Activated CD4-positive, alpha-beta T cell treated with anti-CD3 and anti-CD28 coated beads for 48 hours (primary cell): ENCODE results near the gene CFAP77.

Experiments
- DNase-seq: peaks from one replicate; pipeline ENCODE4 v3.0.0-alpha.2; 2020

CFAP77 gene

DNA sequence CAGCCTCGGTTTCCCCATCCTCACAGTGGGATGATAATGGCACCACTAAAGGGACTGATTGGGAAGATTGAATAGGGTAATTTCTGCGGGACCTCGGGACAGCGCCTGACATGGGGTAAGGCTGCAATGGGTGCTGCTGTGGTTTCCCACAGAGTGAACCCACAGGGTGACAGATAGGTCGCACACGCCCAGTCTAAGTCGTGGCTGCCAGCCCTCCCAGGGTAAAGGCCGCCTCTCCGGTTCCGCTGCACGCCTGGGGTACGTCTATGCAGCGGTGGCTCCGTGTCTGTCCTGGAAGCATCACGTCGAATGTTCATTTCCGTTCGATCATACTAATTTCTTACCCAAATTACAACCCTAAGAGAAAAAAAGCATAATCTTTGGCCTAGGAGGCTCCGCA is 631 bp downstream of the CFAP77 start:
- peak; percentile 15 for DNase-seq

DNA sequence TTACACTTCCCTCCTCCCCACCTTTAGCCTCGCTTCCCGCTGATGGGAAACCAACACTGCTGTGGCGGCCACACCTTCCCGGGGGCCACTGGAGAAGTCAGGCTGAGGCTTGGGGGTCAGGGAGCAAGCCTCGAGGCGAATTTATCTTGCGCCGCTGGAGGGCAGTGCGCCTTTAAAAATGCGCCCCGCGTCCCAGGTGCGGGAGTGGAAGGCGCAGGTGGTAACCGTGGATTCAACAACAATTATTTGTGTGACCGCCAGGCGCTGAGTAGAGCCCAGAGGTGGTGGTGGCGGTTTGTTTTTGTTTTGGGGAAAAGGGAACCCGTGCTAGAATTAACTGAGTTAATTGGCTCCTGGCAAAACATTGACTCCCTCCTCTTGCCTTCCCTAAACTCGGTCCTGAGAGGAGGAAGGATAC is 1.1 kb downstream of the CFAP77 start:
- peak; percentile 82 for DNase-seq

DNA sequence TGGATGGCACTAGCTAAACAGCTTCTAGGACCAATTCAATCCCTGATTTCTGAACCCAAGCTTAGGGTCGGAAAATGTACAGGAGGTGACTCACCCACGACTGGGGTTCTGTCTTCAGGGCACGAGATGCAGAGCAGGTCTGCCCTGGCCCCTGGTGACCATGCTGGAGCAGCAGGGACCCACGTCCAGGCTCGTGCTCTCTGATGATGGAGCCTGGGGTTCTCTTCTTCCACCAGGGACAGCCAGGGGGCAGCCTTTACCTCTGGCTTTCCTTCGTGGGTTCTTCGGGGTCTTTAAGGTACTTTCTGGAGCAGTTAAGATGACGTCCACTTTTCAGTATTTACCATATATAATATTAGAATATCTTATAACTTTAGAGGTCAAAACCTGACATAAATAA is 2.1 kb downstream of the CFAP77 start:
- peak; percentile 38 for DNase-seq

DNA sequence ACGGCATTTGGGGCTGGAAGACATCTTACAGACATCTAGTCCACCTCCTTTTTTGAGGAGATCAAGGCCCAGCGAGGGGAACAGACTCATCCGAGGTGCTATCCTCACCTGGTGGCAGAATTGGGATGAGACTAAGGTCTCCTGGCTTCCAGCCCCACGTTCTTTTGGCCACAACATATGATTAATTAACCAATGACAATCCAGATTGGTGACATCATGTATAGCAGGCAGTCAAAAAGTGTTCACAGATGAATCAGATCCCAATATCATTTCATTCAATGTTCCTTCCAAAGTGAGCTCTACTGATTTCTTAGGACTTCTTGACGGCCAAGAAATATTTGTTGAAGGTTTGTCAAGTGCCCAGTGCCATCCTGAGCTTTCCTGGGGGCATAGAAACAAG is 3.9 kb downstream of the CFAP77 start:
- DNase-seq: no peak

DNA sequence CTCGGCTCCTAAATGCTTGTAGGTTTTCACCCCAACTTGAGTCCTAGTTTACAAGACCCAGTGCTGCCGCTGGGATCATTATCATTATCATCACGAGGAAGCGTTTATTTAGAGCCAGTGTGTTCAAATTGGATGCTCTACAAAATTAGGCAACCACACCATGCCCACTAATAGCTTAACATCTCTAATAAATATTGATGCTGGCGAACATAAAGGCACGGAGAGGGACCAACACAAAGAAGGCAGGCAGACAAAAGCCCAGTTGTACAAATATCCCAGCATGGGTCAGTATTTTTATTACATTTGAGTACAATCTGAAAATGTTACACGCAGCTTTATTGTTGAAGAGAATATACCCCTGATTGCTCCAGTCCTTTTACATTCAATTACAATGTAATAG is 4.7 kb downstream of the CFAP77 start:
- DNase-seq: no peak

DNA sequence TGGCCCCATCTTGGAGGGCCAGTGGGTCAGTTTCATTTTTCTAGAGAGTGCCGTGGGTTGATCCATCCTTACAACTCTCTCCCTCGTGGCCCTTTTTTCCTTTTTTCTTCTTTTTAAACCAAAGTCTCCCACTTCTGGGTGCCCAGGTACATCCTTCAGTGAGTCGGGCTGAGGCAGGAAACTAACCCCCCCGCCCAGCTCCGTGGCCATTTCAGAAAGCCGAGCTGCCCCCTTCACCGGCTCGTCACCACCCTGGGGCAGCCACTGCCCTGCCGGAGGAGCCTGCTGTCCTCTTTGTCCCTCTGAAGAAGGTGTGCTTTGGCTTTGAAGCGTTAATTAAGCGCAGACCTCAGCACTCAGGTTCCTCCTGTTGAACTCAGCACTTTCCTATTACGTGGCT is 5.2 kb downstream of the CFAP77 start:
- no peak for DNase-seq

DNA sequence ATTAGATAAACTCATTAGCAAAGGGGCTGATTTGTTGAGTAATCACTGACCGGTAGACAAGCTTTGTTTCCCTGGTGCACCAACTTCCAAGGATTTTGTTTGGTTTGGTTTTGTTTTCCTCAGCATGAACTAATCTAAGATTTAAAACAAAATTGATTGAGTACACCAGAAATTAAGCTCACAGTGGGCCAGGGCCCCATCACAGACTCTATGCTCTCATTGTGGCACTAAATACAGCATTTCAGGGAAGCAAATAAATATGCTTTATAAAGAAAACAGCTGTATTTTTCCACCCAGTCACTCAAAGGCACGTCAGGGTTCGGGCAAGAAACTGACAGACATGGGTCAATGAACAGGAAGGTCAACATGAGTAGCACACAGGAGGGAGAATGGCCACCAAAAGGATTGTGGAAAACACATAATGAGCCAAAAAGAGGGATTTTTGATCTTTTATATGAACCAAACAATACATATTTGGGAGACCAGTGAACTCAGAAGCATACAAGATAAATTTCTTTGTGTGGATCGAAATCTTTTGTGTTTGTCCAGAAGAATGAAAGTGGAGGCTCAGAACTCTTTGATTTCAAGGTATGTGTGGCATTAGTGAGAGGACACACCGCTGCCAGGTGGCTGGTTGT is 8.8 kb downstream of the CFAP77 start:
- DNase-seq: no peak

DNA sequence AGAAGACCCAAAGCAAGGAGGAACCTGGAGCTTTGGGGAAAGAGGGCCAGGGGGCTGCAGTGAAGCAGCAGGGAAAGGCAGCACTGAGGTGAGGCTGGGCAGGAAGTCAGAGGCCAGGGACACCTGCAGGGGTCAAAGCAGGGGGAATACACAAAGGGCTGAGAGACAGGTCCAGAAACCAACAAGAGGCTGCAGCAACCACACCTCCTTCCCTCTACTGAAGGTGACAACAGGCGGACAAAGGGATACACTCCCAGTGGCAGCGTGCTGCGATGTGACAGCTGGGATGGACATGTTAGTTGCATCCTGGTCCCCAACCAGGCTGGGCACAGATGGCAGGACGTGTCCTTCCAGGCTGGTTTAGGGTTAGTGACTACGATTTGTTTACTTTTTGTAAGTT is 12.6 kb downstream of the CFAP77 start:
- DNase-seq: no peak

DNA sequence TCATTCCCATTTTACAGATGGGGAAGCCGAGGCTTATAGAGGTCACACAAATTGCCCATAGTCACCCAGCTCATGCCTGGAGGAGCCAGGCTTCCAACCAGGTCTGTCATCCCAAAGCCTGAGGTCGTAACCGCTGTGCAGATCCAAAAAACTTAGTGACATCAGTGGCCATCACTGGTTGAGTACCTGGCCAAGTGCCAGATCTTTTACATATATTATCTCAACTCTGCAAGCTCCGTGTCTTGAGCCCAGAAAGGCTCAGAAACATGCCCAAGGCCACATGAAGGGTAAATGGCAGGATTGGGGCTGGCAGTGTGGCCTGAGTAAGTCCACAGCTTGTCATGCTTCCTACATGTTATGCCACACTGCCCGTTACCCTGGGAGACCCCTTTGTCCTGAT is 13.5 kb downstream of the CFAP77 start:
- no peak for DNase-seq

DNA sequence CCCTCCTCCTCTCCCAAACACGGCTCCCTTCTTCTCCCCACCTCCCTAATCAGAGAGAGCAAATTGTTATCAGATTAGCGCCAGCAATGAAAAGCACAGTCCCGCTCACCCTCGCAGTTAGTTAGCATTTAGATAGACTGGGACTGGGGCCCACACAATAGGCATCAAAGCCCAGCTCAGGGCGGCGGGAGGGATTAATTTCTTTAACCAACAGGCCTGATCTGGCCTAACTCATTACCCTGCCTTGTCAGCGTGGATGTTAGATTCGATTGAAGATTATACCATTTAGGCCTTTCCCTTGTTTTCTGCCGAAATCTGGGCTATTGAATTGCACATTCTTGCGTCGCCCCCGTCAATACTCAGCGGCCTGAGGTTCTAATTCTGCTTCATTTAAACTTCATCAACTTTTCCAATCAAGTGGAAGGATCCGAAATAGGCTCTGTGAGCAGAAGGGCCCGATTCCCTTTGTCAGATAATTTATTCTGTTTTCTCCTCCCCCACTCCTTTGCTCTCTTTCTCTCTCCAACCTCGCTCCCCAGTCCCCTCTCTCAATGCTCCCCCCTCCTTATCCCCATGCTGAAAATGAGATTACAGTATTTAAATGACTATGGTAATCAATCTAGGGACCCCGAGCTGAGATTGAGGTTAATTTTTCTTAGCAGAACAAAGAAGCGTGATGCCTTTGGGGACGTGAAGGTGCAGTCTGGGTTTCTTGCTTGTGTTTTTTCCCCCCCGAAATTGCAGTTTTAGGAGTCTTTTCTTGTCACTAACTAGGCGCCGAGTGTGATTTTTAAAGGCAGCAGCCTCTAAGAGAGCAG is 15.1 kb downstream of the CFAP77 start:
- no peak for DNase-seq

DNA sequence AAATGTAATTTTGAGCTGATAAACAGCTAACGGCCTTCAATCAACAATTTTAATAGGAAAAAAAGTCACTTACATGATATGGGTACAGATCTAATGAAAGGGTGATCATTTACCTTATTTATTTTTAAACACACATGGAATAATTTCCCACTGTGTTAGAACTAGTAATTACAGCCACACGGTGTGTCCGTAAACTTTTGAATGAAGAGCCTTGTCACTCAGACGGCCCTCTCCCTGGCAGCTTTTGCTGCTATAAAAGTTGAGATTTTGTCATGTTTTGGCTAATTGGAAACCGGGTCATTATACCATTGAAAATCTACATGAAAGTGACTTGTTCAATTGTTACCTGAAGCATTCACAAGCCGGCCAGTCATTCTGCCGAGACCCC is 15.7 kb downstream of the CFAP77 start:
- no peak for DNase-seq

DNA sequence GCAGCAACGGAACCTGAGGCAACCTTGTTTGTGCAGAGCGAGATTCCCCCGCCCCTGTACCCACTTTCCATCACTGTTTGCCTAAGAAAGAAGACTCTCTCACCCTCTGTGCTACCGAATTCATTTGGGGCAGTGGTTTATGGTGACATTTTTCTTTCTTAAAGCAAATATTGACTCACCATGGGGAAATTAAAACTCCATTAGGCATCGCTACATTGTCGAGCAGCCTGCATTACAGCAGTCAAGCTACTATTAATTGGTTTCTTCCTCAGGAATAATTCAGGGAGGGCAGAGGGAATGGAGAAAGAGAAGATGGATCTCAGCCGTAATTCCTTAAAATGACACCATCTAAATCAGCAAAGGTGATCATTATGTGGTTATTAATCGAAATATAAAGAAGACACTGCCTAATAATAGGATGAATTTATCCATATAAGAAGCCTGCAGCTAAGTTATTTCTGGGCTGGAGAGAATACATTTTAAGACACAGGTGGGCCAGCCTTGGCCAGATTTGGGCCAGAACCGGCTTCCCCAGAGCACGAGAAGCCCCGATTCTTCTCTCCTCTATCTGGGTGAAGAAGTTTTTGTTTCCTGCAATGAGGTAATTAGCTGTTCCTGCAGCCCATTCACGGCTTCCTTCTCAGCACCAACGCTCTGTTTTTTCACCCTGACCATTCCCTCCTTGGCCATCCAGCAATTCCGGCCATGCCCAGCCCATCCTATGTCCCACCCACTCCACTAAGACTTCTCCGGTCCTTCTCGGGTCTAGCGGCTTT is 16.8 kb downstream of the CFAP77 start:
- no peak for DNase-seq

DNA sequence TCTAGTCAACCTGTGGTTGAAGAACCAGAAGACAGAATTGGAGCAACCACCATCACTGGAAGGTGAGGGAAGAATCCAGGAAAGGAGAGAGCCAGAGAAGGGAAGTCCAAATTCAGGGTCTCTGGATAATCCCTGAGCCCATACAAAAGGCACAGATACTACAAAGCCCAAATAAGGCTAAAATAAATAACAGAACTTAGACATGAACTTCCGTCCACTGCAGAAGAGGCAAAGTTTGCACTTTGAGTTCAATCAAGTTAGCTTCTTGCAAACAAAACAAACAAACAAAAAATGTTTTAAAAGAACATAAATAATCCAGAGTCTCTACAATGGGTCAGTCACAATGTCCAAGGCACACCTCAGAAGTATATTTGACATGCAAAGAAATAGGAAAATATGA is 21.0 kb downstream of the CFAP77 start:
- no peak for DNase-seq

DNA sequence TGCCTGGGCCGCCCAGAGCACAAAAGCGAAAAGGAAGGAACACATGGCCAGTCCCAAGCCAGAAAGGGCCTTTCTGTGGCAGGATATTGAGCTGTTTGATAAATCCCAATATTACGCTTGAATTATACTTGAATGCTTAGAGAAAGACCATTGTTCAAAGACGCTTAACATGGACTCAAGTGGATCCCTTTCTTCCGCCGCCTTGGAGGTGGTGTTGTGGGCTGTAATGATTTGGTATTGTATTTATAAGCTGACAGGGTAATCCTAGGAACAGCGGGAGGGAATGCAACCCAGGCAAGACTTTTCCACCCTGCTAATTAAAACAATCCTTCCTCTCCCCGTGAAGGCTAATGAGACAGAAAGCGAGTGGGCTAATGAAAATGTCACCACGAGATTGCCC is 24.9 kb downstream of the CFAP77 start:
- DNase-seq: no peak

DNA sequence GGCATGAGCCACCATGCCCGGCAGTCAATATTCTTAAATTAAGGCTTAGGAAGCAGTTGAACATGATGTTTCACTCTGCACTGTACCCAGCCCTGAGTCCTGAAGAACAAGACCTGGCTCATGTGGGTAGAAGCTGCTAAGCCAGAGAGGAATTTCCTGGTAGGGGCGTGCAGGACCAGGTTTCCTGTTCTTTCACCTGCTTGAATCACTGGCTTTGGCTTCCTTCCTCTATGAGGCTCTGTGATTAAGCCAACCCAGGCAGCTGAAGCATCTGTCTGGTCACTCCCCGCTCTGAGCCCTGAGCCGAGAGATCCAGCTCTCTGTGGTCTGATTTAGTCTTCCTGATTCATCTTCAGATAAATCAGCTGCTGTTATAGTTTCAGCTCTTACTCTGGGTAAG is 29.1 kb downstream of the CFAP77 start:
- DNase-seq: no peak

DNA sequence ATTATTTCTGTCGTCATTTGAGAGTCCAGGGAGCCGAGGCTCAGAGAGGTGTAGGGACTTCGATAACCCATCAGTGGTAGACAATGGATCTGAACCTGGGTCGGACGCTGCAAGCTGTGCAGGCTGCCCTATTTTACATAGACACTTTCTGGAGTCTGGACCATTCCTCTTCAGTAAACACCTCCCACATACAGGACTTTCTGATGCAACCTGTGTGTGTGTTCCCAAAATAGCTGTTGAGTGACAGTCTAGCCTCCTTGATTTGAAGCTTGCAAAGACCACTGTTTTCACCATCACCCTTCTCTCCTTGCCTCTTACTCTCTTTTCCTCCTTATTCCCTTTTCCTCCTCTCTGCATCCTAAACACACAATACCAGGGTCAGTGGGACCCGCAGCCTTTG is 30.7 kb downstream of the CFAP77 start:
- no peak for DNase-seq

DNA sequence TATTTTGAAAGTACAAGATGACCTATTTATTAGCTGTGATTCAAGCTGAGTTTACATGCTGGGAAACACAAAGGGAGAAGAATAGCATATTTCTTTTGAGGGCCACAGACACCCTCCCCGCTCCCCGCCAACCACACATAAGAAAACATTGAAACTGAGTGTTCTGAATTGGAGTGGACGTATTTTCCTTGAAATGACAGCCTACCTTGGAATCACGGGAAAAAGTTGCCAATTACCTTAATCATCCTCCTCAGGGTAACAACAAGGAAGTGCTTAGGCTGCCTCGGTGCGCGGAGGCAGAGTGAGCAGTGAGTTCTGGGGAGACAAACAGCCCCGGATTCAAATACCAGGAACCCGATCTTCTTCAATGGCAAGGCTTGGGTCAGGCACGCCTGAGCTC is 31.4 kb downstream of the CFAP77 start:
- no peak for DNase-seq

DNA sequence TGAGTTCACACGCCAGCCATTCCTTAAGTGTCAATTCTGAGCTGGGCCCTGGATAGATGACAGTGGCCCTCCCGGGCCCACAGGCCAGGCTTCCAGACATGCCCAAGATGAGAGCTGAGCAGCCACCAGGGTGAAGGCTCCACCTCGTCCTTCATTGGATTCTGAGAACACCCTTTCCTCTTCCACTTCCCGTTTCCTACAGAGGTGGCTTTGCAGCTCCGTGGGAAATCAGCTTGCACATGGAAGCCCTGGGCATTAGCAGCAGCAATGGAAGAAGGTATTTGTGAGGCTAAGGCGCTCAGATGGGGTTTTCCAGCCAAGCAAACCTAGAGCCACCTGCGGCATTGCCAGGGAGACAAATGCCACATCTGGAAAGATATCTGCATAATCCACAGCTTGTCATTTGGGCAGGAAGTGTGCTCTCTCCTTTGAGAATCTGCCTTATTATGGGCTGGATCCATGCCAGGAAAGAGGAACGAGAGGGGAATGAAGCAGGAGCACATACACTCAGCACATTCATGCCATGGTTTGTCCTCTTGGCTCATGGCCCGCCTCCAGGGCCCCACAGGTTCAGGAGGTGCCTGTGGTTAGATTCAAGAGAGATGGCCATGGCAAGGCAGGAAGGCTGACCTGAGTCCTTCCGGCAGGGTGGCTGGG is 34.1 kb downstream of the CFAP77 start:
- DNase-seq: no peak

DNA sequence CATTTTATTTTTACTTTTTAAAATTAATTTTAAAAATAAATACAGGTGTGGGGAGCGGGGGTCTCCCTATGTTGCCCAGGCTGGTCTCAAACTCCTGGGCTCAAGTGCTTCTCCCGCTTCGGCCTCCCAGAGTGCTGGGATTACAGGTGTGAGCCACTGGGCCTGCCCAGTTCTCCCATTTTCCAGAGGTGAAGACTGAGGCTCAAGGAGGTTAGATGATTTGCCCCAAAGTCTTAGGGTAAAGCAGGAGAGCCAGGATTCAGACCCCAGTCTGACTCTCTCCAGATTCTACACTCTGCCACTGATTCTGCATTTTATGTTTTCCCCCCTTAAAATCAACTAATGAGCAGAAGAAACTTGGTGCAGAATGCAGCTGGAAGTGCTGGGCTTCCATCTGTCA is 36.9 kb downstream of the CFAP77 start:
- DNase-seq: no peak

DNA sequence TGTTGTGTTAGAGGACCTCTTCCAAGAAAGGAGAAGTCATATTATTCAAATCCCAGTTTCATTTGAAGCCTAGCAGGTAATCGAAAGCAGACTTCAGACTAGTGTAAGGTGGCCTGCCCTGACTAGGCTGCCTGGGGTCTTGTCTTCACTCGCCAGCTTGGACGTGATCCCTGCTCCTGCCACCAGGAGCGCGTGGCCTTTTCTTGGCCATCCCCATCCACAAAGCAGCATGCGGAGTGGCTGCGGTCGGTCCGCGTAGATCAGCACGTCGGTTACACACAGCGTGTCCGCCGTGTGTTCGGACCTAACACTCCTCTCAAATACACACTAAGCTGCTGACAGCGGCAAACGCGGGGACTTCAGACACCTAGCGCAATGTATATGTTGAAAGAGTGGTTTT is 37.3 kb downstream of the CFAP77 start:
- DNase-seq: peak; percentile 12

DNA sequence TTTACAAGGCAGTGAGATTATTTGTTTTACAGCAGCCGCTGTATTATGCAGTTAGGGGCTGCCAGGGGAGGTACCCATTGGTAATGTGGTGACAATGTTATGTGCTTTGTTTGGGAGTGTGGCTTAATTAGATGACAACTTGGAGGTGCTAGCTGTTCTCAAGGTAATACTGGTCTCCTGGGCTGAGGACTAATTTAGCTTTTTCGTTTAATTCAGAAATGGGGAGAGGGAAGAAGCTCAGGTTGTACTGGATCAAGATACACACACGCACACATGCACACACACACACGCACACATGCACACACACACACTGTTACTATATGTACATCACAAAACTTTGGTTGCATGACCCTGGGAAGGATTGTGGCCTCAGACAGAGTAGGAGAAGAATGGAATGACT is 37.9 kb downstream of the CFAP77 start:
- no peak for DNase-seq

DNA sequence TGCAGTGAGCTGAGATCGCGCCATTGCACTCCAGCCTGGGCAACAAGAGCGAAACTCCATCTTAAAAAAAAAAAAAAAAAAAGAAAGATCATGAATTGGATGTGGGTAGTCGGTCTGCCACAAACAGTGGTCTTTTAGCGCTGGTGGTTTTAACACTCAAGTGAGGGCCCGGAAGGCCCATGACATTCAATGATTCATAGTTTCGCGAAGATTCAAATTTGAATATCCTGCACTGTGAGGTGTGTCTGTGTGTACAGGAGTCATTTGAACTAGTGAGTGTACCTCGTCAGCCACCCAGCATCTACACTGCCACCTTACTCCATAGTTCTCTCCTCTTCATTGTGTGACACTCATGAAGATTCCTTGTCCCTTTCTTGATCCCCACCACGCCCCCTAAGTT is 41.3 kb downstream of the CFAP77 start:
- DNase-seq: peak; percentile 28

DNA sequence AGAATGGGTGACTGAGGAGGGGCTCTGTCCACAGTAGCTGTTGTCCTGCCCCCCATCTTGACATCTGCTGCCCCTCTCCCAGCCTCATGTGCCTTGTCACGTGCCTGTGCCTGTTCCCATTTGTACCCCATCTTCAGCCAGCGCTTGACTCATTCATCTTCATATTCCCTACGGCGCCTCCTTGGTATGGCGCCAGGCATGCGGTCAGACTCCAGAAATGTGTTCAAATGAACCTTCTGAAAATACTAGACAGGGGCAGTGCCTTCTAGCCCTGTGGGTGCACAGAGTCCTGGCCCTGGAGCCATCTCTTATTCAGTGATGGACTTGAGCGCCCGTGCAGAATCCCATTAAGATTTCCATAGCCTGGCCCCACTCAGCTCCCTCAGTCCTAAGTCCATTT is 46.2 kb downstream of the CFAP77 start:
- DNase-seq: no peak
